Omental fat pad (tissue), 4 donors: Measurements from ENCODE around the gene ZHX3. TPM values are rescaled to one million over a fixed set of nuclear protein-coding genes. Genes with fewer than 3 reads are reported as not detected.

Experiments
- ATAC-seq: fragments of 150-250 bp; one replicate; pipeline ENCODE4 v1.9.1; 2016; ENCODE audit warnings: mild to moderate bottlenecking, moderate library complexity; ENCODE audit not compliant: low FRiP score
- DNase-seq: peaks from one replicate; pipeline ENCODE4 v3.0.0-alpha.2; 2019; ENCODE audit warnings: low spot score
- total RNA-seq, 4 donors: library from RNA; depleted of rRNA; stranded (reverse); fragments of >200 nt; gene quantifications; one replicate each; pipeline ENCODE4 v1.1.0, GENCODE V29; 2016
- TF ChIP-seq, protein P1 (sequence below), 3 donors: fragments of 450-650 bp; IDR thresholded peaks; one replicate each; pipeline ENCODE4 v1.5.1; 2016 to 2017; ENCODE audit warnings: antibody characterized with exemption in 3 of 3, mild to moderate bottlenecking in 3 of 3, moderate library complexity in 2 of 3

The ZHX3 gene
- total RNA-seq, 4 donors from 2014 or later, result 22.6 to 54.5 (median 45.0) TPM

DNA sequence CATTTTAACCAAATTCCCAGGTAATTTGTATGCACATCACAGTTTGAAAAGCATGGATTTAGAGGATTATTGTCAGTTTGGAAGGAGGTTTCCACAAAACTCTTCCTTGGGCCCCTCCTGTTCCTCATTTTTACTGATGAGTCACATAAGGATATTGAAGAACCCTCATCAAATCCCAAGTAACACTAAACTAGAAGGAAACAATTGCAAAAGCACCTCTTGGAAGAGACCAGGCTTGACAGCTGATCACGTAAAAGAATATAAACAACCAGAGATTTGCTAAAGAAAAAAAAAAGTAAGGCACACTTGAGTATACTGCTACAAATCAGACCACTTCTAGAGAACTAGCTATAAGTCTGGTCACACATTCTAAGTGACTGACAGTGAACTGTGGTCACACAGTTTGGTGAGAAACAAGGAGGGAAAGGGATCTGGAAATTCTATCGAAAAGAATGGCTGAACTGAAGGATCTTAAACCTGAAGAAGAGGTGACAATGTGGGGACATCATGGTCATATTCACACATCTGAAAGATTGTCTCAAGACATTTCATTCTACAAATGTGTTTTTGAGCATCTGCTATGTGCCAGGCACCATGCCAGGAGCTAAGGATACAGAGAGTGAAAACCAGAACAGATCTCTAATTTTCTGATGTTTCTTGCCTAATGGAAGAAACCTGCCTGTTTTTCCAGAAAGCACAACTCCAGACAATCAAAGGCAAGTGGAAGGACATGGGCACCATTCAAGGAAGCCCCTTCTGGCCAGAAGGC lies 24.1 kb downstream of the ZHX3 start:
- no peak for ATAC-seq
- DNase-seq, result no peak
- TF ChIP-seq, protein P1, sequence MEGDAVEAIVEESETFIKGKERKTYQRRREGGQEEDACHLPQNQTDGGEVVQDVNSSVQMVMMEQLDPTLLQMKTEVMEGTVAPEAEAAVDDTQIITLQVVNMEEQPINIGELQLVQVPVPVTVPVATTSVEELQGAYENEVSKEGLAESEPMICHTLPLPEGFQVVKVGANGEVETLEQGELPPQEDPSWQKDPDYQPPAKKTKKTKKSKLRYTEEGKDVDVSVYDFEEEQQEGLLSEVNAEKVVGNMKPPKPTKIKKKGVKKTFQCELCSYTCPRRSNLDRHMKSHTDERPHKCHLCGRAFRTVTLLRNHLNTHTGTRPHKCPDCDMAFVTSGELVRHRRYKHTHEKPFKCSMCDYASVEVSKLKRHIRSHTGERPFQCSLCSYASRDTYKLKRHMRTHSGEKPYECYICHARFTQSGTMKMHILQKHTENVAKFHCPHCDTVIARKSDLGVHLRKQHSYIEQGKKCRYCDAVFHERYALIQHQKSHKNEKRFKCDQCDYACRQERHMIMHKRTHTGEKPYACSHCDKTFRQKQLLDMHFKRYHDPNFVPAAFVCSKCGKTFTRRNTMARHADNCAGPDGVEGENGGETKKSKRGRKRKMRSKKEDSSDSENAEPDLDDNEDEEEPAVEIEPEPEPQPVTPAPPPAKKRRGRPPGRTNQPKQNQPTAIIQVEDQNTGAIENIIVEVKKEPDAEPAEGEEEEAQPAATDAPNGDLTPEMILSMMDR (IDR thresholded peaks at IDR 0.05), result no peak

DNA sequence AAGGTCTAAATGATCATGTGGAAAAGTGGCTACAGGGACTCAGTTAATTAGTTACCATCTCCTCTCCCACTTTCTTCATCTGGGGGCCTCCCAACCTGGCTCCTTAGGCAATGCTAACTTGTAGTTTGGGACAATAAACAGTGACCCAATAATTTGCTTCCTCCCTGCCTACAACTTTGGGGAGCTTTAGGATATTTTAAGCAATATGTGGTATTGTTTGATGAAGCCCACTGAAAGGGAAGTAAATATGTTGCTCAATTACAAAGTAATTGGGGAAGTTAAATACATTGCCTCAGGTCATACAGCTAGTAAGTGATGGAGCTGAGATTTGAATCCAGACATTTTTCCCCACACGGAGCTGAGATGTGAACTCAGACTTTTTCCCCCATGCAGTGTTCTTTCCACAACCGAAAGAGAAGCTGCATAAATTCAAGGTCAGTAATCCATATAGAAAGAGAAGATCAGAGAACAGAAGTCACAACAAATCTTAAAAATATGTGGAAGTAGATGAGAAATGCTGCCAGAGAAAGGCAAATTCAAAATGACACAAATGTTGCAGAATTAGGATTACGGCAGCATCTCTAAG lies 26.6 kb downstream of the ZHX3 start:
- no peak for ATAC-seq
- TF ChIP-seq, protein P1 (IDR thresholded peaks at IDR 0.05), result no peak

DNA sequence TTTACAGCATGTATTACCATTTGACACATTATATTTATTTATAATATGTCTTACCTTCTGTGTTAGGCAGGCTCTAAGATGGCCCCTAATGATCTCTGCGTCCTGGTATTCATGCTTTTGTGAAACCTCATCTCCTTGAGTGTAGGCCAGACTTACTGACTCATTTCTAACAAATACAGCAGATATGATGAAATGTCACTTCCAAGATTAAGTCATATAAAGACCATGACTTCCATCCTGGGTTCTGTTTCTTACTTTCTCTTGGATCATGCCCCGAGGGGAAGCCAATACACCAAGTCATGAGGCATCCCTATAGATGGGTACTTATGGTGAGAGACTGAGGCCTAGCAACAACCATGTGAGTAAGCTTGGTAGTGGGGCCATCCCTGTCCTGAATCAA lies 30.2 kb downstream of the ZHX3 start:
- no peak for DNase-seq
- no peak for ATAC-seq
- TF ChIP-seq, protein P1 (IDR thresholded peaks at IDR 0.05), result no peak

More for the DNA sequence above, 26.6 kb downstream of the ZHX3 start:
- no peak for DNase-seq

DNA sequence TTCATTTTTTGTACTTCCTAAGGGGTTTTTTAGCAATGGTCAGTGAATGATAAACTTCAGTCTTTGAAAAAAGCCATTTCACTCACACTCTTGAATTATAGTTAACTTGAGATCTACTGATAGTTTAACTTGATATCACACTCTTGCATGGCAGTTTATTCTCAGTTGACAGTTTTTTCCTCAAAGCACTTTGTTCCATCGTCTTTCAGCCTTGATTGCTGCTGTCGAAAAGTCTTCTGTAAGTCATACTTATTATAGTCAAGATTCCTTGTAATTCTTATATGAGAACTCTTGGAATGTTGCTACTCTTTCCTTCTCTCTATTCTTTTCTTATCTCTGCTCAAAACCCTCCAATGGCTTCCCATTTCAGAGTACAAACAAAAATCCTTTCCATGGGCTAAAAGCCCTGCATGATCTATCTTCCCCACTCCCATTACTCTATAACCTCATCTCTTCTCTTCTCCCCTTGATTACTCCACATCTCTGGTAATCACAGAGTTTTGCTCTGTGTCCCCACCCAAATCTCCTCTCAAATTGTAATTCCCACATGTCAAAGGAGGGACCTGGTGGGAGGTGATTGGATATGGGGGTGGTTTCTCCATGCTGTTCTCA lies 31.2 kb downstream of the ZHX3 start:
- no peak for DNase-seq
- ATAC-seq, result no peak
- TF ChIP-seq, protein P1 (IDR thresholded peaks at IDR 0.05), result no peak

DNA sequence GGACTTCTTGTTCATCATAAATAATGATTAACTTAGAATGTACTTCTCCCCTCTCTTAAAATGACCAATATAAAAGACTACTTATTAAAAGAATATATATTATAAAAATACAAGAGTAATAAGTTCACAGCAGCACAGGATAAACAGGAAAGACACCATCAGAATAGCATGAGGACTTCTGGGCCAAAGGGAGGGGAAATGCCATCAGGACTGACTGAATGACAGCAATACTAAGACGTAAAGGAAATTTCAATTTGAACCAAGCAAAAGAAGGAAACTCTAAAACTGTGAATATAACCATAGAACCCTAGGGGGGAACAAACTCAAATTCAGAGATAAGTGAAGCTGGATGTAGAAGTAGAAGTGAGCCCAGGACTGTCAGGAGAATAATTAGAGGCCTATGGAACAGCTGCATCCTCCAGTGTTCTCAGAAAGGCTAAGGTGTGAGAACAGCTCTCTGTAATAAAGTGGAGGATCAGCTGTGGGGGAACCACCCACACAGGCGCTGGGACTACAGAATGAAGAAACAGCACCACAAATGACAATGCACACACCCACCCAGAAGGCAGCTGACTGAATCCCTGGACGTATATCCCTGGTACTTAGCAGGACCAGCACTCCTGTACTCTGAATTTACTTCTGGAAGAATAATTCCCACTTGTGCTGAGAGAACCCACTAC lies 37.8 kb downstream of the ZHX3 start:
- TF ChIP-seq, protein P1 (IDR thresholded peaks at IDR 0.05), result no peak
- no peak for ATAC-seq
- DNase-seq, result no peak

DNA sequence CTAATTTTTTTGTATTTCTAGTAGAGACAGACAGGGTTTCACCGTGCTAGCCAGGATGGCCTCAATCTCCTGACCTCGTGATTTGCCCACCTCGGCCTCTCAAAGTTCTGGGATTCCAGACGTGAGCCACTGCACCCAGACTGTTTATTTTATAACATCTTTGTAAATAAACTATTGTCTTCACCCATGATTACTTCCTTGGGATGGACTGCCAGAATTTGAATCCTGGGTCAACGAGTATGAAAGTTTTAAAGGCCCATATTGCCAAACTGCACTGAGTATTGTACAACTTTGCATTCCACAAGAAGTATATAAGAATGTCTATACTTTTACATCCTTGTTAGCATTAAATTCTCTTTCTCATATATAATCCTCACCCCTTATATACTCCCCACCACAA lies 38.6 kb downstream of the ZHX3 start:
- TF ChIP-seq, protein P1 (IDR thresholded peaks at IDR 0.05), result no peak
- DNase-seq (no peak), ATAC-seq (no peak)
